GM19452 (cell line): Measurements from ENCODE around the gene FRMD6.

Source experiments
- ATAC-seq: cut with Tn5 transposase; IDR thresholded peaks from one replicate; pipeline ENCODE4 v1.9.1; 2021; ENCODE audit not compliant: unreplicated experiment

Gene FRMD6

DNA sequence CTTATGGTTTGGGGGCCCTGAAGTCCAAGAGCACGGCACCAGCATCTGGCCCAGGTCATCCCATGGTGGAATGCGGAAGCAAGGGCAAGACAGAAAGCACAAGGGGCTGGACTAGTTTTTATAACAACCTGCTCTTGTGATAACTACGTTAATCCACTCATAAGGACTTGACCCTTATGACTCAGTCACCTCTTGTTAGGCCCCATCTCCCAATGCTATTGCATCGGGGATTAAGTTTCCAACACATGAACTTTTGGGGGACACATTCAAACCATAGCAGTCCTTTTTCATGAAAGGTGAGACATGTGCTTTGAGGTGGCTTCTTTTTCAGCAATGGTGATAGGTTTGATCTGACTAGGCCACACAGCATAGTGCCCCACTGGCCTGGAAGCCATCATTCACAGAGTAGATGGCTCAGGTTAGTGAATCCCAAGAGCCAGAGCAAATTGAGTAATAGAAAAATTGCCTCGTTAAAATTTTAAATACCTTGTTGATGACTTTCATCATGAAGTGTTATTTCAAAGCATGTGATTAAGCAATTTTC lies 12.1 kb downstream of the FRMD6 start:
- no peak for ATAC-seq

DNA sequence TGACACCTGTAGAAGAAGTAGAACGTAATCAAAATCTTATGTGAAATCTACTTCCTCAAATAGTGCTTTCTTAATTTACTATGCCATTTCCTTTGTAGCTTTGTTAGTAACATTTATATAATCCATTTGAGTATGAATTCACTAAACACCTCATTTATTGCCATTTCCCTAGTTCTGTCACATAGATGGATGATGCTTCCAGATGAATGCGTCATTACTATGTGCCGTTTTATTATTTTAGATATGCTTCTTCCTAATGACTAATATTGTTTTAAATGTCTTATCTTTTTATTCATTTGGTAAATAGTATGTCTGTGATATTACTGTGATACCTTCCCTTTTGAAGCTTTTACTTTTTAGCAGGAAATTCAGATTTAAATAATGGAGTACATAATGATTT lies 14.4 kb downstream of the FRMD6 start:
- ATAC-seq = no peak

GRCh38 chr14:51666826-51667225 lies 15.1 kb downstream of the FRMD6 start:
- ATAC-seq = no peak

GRCh38 chr14:51668870-51669269 lies 17.2 kb downstream of the FRMD6 start:
- ATAC-seq = no peak

DNA sequence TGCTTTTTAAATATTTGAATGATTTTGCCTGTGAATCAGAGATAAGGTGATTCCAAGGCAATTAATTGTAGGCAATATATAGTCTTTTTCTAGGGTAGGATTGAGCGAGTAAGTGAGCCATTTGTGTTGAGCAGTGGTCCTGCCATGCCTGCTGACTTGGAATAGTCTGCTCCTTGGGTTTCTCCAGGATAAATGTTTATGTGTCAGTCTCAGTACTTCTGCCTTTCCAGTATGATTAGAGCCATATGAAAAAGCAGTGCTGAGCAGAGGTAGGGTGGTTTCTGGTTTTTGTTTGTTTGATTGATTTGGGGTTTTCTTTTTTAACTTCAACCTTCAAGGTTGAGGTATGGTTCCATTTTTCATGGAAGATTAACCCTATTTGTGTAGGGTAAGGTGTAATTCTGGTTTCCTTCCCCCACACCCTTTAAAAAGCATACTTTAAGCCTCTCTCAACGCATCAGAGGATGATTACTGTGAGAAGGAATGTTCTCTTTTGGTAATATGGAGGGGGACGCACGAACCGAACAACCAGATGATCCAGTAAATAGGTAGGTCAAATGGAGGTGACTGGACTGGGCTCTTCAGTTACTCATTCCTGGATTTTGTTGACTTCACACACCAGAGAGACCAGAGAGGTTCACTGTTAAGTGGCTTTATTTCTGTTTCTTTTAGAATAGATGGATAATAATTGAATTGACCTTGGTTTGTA lies 22.7 kb downstream of the FRMD6 start:
- no peak for ATAC-seq

- ATAC-seq = no peak
Measured at GRCh38 chr14:51676549-51676948, 24.8 kb downstream of the FRMD6 start.

DNA sequence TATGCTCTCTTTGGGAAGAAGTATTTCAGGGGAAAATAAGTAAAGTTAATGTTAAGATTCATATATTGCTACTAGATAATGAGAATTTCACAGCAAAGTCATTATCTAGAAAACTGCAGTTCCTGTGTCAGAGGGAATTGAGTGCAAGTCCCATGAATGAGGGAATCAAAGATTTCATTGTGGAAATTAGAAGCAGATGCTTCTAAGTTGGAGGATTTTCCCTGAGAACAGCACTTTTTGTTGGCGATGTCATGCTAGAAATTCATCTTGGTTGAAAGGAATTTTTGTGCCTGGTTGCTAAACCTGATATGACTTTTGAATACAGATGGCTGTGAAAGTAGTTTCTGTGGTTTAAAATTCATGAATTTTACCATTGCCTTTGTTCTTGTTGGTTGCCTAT lies 25.6 kb downstream of the FRMD6 start:
- ATAC-seq = no peak

- no peak for ATAC-seq
Measured at GRCh38 chr14:51677738-51678137, 26.0 kb downstream of the FRMD6 start.

DNA sequence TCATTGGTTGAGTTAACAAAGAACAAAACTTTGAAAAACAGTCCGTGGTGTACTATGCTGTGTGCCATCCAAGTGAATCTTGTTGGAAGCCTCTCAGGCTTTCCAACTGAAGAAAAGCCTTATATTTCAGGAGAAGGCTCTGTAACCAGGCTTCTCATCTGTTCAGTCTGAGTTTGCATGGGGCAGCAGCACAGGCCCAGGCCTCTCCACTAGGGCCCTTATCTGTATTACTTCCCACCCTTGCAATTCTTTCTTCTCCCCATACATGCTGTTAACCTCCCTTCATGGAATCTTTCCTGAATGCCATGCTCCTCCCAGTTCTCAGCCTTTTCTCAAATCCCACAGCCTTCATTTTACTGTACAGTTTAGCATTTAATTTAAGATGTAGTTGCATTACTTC lies 28.3 kb downstream of the FRMD6 start:
- no peak for ATAC-seq

DNA sequence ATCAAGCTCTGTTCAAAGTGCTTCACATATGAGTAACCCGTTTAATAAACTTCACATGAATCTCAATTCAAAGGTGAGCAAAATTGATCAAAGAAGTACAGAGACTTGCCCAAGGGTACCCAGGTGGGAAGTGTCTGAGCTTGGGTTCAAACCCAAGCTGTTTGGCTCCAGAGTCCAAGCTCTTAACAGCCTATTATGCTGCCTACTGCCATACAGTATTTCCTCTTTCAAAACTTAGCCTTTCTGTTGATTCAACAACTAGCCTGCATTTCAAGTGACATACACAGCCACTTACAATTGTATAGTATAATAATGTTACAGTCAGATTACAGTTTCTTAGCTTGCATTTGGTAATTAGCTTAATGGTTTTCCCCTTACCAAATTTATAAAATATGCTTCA lies 29.7 kb downstream of the FRMD6 start:
- no peak for ATAC-seq

DNA sequence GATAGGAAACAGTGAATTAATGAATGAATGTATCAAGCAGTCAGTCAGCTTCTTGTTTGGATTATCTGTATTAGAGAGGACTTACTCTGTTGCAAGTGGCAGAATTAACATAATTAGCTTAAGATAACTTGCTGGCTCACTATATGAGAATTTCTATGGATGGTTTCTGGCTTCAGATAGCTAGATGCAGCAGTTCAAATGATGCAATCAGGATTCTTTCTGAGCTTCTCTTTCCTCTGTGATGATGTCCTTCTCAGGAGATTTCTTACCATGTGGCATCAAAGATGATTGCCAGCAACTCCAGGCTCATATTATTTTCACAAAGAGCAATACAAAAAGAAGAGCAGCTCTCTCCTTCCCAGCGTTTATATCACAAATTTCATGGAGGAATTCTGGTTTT lies 30.7 kb downstream of the FRMD6 start:
- ATAC-seq = no peak

DNA sequence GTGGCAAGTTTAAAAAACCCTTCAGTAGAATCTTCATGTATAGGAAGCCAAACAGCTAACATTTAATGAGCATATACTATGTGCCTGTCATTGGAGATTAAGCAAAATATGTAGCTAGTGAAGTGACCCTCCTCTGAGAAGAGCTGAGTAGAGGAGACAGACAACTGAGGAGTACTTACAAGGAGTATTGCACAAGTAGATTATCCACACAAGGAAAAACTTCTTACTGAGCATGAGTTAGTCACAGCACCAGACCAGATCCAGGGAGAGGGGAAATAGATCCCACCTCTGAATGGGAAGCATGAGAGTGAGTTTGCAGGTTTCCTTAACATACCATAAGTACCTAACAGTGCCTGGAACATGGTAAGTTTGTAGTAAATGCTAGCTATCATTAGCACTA lies 33.0 kb downstream of the FRMD6 start:
- no peak for ATAC-seq

GRCh38 chr14:51691176-51691575 lies 39.5 kb downstream of the FRMD6 start:
- no peak for ATAC-seq

DNA sequence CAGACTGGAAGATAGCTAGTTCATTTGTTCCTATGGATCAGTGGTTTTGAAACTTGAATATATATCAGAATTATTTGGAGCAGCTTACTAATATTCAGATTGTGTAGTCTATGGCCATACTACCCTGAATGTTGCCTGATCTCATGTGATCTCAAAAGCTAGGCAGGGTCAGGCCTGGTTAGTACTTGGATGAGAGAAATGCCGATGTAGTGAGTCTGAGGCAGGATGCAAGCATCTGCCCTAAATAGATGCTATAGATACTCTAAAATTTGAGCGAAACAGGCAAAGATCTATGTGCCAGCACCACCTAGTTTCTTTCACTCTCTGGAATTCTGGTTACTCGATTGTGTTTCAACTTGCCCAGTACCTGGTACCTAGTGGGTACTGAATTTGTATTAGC lies 40.9 kb downstream of the FRMD6 start:
- ATAC-seq = no peak

DNA sequence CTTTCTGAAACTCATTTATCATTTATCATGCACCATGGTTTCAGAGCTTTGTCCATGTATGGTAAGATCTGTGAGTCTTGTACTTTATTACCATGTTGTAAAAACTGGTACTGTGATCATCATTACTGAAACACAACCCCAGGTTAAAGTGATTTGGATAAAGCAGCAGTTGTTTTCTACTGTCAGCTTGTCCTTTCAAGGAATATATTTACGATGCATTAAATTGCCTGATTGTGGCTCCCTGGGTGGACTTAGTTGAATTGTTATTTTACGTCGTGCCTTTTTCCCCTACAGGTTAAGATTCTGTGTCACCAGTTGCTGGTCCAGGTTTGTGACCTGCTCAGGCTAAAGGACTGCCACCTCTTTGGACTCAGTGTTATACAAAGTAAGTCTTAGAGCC lies 46.1 kb downstream of the FRMD6 start:
- no peak for ATAC-seq

DNA sequence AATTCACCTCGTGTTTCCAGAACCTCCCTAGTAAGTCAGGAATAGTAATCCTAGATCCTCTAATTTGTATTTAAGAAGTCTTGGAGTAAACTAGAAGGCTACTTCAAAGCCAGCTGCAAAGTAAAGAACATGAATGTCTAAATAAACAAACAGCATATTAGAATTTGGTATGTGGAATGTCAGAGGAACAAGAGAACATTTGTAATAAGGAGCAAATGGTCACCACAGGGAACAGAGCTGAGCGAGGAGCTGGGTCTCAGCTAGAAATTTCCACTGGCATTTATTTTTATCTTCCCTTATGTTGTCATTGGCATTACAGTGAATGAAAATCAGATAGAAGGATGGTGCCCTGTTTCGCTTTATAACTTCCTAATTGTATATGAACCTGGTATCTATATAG lies 50.2 kb downstream of the FRMD6 start:
- ATAC-seq = no peak

DNA sequence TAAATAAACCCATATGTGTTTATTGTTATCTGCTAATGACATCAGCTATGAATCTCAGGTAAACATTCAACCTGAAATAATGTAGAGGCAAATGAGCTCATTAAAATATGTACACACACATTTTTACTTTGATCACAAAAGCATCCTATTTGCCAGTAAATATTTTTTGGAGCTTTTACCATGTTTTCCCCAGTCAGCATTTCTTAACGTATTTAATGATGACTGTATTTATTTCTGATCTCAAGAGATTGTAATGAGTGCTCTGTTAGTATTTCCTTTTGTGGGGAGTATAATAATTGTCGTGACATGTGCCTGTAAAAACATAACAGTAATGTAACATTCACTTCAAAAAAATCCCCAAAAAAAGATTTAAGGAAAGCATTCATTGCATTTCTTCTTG lies 52.1 kb downstream of the FRMD6 start:
- no peak for ATAC-seq

GRCh38 chr14:51704545-51704944 lies 52.8 kb downstream of the FRMD6 start:
- ATAC-seq = no peak

GRCh38 chr14:51707327-51707726 lies 55.6 kb downstream of the FRMD6 start:
- ATAC-seq = no peak

DNA sequence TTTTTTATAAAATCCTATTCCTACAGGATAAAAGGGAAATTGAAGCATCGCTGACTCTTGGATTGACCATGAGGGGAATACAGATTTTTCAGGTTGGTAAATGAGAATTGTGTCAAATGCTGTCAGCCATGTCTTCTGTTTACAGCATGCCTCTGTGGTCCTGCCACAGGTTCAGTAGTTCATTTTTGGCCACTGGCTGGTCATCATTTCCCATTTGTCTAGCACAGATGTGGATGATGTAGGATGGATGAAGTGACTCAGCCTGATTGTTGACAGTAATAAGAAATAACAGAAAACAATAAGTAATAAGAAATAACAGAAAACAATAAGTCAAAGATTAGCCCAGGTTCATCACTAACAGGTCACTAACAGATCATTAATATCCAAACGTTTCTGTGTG lies 59.8 kb downstream of the FRMD6 start:
- no peak for ATAC-seq

- no peak for ATAC-seq
Measured at GRCh38 chr14:51715250-51715649, 63.5 kb downstream of the FRMD6 start.

- no peak for ATAC-seq
Measured at GRCh38 chr14:51715742-51716141, 64.0 kb downstream of the FRMD6 start.

DNA sequence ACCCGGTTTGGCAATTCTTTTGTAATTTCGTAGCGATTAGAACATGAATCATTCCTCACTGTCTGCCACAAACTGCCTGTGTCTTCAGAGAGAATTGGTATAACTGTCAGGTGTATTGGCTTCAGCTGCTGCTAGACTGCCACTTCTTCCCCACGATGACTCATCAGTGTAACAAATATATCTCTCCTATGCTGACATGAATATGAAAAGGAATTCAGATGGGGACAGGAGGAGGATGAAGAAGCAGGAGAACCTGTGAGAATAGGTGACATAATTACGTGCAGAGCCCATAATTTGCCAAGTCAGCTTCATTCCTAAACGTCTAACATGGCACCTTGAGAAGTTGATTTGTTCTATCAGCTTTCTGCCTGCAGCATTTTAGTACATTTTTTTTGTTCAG lies 64.9 kb downstream of the FRMD6 start:
- no peak for ATAC-seq
